Epidermal melanocyte (primary cell): ENCODE results near the gene APOBEC4.
"Not testable (repeated sequence)": the region's sequence is repeated elsewhere in the genome, so short reads cannot be mapped to it uniquely, and the experiment has no call there.

Source experiments
- DNase-seq: peaks from one replicate; pipeline ENCODE4 v3.0.0; 2011; ENCODE audit warnings: low spot score; ENCODE audit not compliant: insufficient read length

The APOBEC4 gene

GRCh38 chr1:183652547-183653461 is at the start of gene APOBEC4:
Gene APOBEC4 (minus strand): TSS chr1:183653316. CDS start chr1:183648781, 4,535 bp downstream.
- no peak for DNase-seq

GRCh38 chr1:183702813-183703198 is 49.7 kb upstream of the APOBEC4 start:
- DNase-seq = no peak

GRCh38 chr1:183702087-183702812 is 49.1 kb upstream of the APOBEC4 start:
- DNase-seq = no peak

- no peak for DNase-seq
These were observed 46.6 kb upstream of the APOBEC4 start for GRCh38 chr1:183699616-183700160.

- DNase-seq = no peak
These were observed 44.9 kb upstream of the APOBEC4 start for GRCh38 chr1:183697814-183698590.

- no peak for DNase-seq
These were observed 43.9 kb upstream of the APOBEC4 start for GRCh38 chr1:183696981-183697380.

GRCh38 chr1:183694755-183695154 is 41.6 kb upstream of the APOBEC4 start:
- DNase-seq = no peak

GRCh38 chr1:183694066-183694465 is 41.0 kb upstream of the APOBEC4 start:
- no peak for DNase-seq

GRCh38 chr1:183693521-183693920 is 40.4 kb upstream of the APOBEC4 start:
- DNase-seq = no peak

GRCh38 chr1:183689762-183690204 is 36.7 kb upstream of the APOBEC4 start:
- no peak for DNase-seq

- DNase-seq = no peak
These were observed 35.4 kb upstream of the APOBEC4 start for GRCh38 chr1:183688341-183689060.

- DNase-seq = no peak
These were observed 34.6 kb upstream of the APOBEC4 start for GRCh38 chr1:183687546-183688304.

- DNase-seq = no peak
These were observed 33.1 kb upstream of the APOBEC4 start for GRCh38 chr1:183686229-183686628.

- DNase-seq = peak; percentile 26
These were observed 32.1 kb upstream of the APOBEC4 start for GRCh38 chr1:183685112-183685713.

- not testable (repeated sequence) for DNase-seq
These were observed 26.2 kb upstream of the APOBEC4 start for GRCh38 chr1:183679363-183679762.

- DNase-seq = no peak
These were observed 25.7 kb upstream of the APOBEC4 start for GRCh38 chr1:183678819-183679218.

- DNase-seq = no peak
These were observed 23.6 kb upstream of the APOBEC4 start for GRCh38 chr1:183676586-183677189.

- no peak for DNase-seq
These were observed 22.9 kb upstream of the APOBEC4 start for GRCh38 chr1:183675883-183676585.
